ENCODE measurements around the gene TMEM184B. TPM values are rescaled to one million over a fixed set of nuclear protein-coding genes. Genes with fewer than 3 reads are reported as not detected.
A peak's percentile ranks its signal among the peaks of the same experiment; 100 is the strongest.

TMEM184B gene
- total and polyA plus RNA-seq, 10 of the 15 experiments (the other 5 are each of a cell fraction or from before 2014, with no cell fraction given): 0.56 to 22.4 (median 7.9) TPM

GRCh38 chr22:38201711-38202436, 70.9 kb downstream of the TMEM184B start, which contains the start of gene MAFF (continued):
- TF ChIP-seq, protein P1, sequence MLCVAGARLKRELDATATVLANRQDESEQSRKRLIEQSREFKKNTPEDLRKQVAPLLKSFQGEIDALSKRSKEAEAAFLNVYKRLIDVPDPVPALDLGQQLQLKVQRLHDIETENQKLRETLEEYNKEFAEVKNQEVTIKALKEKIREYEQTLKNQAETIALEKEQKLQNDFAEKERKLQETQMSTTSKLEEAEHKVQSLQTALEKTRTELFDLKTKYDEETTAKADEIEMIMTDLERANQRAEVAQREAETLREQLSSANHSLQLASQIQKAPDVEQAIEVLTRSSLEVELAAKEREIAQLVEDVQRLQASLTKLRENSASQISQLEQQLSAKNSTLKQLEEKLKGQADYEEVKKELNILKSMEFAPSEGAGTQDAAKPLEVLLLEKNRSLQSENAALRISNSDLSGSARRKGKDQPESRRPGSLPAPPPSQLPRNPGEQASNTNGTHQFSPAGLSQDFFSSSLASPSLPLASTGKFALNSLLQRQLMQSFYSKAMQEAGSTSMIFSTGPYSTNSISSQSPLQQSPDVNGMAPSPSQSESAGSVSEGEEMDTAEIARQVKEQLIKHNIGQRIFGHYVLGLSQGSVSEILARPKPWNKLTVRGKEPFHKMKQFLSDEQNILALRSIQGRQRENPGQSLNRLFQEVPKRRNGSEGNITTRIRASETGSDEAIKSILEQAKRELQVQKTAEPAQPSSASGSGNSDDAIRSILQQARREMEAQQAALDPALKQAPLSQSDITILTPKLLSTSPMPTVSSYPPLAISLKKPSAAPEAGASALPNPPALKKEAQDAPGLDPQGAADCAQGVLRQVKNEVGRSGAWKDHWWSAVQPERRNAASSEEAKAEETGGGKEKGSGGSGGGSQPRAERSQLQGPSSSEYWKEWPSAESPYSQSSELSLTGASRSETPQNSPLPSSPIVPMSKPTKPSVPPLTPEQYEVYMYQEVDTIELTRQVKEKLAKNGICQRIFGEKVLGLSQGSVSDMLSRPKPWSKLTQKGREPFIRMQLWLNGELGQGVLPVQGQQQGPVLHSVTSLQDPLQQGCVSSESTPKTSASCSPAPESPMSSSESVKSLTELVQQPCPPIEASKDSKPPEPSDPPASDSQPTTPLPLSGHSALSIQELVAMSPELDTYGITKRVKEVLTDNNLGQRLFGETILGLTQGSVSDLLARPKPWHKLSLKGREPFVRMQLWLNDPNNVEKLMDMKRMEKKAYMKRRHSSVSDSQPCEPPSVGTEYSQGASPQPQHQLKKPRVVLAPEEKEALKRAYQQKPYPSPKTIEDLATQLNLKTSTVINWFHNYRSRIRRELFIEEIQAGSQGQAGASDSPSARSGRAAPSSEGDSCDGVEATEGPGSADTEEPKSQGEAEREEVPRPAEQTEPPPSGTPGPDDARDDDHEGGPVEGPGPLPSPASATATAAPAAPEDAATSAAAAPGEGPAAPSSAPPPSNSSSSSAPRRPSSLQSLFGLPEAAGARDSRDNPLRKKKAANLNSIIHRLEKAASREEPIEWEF (IDR thresholded peaks at IDR 0.05; ENCODE audit: insufficient replicate concordance, low read depth, low read length): no peak
- TF ChIP-seq, protein P2, sequence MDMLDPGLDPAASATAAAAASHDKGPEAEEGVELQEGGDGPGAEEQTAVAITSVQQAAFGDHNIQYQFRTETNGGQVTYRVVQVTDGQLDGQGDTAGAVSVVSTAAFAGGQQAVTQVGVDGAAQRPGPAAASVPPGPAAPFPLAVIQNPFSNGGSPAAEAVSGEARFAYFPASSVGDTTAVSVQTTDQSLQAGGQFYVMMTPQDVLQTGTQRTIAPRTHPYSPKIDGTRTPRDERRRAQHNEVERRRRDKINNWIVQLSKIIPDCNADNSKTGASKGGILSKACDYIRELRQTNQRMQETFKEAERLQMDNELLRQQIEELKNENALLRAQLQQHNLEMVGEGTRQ (IDR thresholded peaks at IDR 0.05; ENCODE audit: borderline replicate concordance, low read depth, low read length): peak; percentile 23; the same call in 1 of the 2 replicates
- TF ChIP-seq NFIC (IDR thresholded peaks at IDR 0.05; ENCODE audit: low read depth, low read length) (no peak), FOXK2 (IDR thresholded peaks at IDR 0.05) (no peak), IKZF1 (conservative IDR thresholded peaks at IDR 0.05) (peak; percentile 72), NR2C2 (IDR thresholded peaks at IDR 0.05; ENCODE audit: borderline replicate concordance, control insufficient read depth, insufficient read length, low read depth) (no peak), CEBPB (IDR thresholded peaks at IDR 0.05; ENCODE audit: borderline replicate concordance in 1 of 2, low read depth in 2 of 2, low read length in 2 of 2) (no peak), MXI1 (IDR thresholded peaks at IDR 0.05; ENCODE audit: low read depth, low read length) (no peak), RAD51 (IDR thresholded peaks at IDR 0.05) (peak; percentile 76), ATF3 (IDR thresholded peaks at IDR 0.05; ENCODE audit: borderline replicate concordance, extremely low read depth, low read depth, low read length) (0 out of 2 replicates have a peak, but pooled peaks have one; percentile 18), TARDBP (IDR thresholded peaks at IDR 0.05; ENCODE audit: borderline replicate concordance) (no peak), ATF7 (IDR thresholded peaks at IDR 0.05; ENCODE audit: low read depth) (peak; percentile 95), HDAC6 (IDR thresholded peaks at IDR 0.05; ENCODE audit: unreplicated experiment) (no peak), SIN3A (IDR thresholded peaks at IDR 0.05; ENCODE audit: low read depth, low read length) (no peak), NBN (IDR thresholded peaks at IDR 0.05) (peak; percentile 80), CHD2 (IDR thresholded peaks at IDR 0.05; ENCODE audit: borderline replicate concordance, low read depth, low read length) (peak; percentile 91), PML (IDR thresholded peaks at IDR 0.05; ENCODE audit: low read length) (no peak), SKIL (IDR thresholded peaks at IDR 0.05; ENCODE audit: low read depth, poor library complexity, severe bottlenecking) (no peak), HDAC2 (IDR thresholded peaks at IDR 0.05) (no peak), JUND (IDR thresholded peaks at IDR 0.05; ENCODE audit: low read depth, low read length) (peak; percentile 84; the same call in 1 of the 2 replicates)
- TF ChIP-seq, protein P3, sequence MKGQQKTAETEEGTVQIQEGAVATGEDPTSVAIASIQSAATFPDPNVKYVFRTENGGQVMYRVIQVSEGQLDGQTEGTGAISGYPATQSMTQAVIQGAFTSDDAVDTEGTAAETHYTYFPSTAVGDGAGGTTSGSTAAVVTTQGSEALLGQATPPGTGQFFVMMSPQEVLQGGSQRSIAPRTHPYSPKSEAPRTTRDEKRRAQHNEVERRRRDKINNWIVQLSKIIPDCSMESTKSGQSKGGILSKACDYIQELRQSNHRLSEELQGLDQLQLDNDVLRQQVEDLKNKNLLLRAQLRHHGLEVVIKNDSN (IDR thresholded peaks at IDR 0.05; ENCODE audit: borderline replicate concordance, extremely low read length, insufficient read depth, low read depth, low read length): peak; percentile 76

Data from GM12878 (cell line).